Subcutaneous adipose tissue (tissue), 4 donors: ENCODE measurements around the gene NTM. TPM values are rescaled to one million over a fixed set of nuclear protein-coding genes. Genes with fewer than 3 reads are reported as not detected.

Source experiments
- CTCF ChIP-seq: fragments of 450-650 bp; IDR thresholded peaks from one replicate; pipeline ENCODE4 v1.5.1; 2016; ENCODE audit warnings: low read depth, mild to moderate bottlenecking, control low read depth, antibody characterized with exemption, moderate library complexity
- total RNA-seq, 4 donors: library from RNA; depleted of rRNA; stranded (reverse); fragments of >200 nt; gene quantifications; one replicate each; pipeline ENCODE4 v1.1.0, GENCODE V29; 2016

NTM gene
- total RNA-seq, 4 donors from 2014 or later, result 1.5 to 5.7 (median 1.7) TPM

- TF ChIP-seq CTCF, result no peak
Measured at GRCh38 chr11:132253469-132254264, 883.3 kb downstream of the NTM start.

- no peak for TF ChIP-seq CTCF
Measured at GRCh38 chr11:132254906-132255305, 884.5 kb downstream of the NTM start.

GRCh38 chr11:132256528-132257279 is 886.3 kb downstream of the NTM start:
- TF ChIP-seq CTCF, result no peak

GRCh38 chr11:132257871-132258270 is 887.5 kb downstream of the NTM start:
- TF ChIP-seq CTCF, result no peak

- no peak for TF ChIP-seq CTCF
Measured at GRCh38 chr11:132258875-132259274, 888.5 kb downstream of the NTM start.

GRCh38 chr11:132260636-132261035 is 890.2 kb downstream of the NTM start:
- TF ChIP-seq CTCF, result no peak

- TF ChIP-seq CTCF, result no peak
Measured at GRCh38 chr11:132263241-132263640, 892.8 kb downstream of the NTM start.
